T-helper 2 cell treated with Interferon-gamma antibody and Interleukin-4, amounts not matched to agents 5 μg/mL and 100 μg/mL, for 36 hours (primary cell): Measurements from ENCODE around the gene APOBEC3G.
"Not testable (repeated sequence)": the region's sequence is repeated elsewhere in the genome, so short reads cannot be mapped to it uniquely, and the experiment has no call there.

ENCODE experiments used
- DNase-seq: peaks from one replicate; pipeline ENCODE4 v3.0.0; 2021; ENCODE audit warnings: low spot score
- H3K27ac Mint-ChIP-seq: one replicate; pipeline ENCODE4 v1.8.0; 2021; ENCODE audit warnings: mild to moderate bottlenecking, mixed read lengths
- H3K27me3 Mint-ChIP-seq: one replicate; pipeline ENCODE4 v1.8.0; 2021; ENCODE audit warnings: low read depth, mixed read lengths
- H3K36me3 Mint-ChIP-seq: one replicate; pipeline ENCODE4 v1.8.0; 2021; ENCODE audit warnings: low read depth, mixed read lengths
- H3K4me1 Mint-ChIP-seq: one replicate; pipeline ENCODE4 v1.8.0; 2021; ENCODE audit warnings: low read depth, mixed read lengths
- H3K4me3 Mint-ChIP-seq: one replicate; pipeline ENCODE4 v1.8.0; 2022; ENCODE audit warnings: mild to moderate bottlenecking, moderate library complexity, mixed read lengths
- H3K9me3 Mint-ChIP-seq: one replicate; pipeline ENCODE4 v1.8.0; 2021; ENCODE audit warnings: mixed read lengths

Gene APOBEC3G

GRCh38 chr22:39077026-39077840, at the start of gene APOBEC3G:
Gene APOBEC3G, plus strand, starts transcription at chr22:39077275. Its CDS starts 87 bp downstream, at chr22:39077362.
- Mint-ChIP-seq H3K4me3 (peak within 1 kb of the TSS; percentile 95), H3K36me3 (peaks cover 26% of the 10 kb centered on the region), H3K27ac (peak within 1 kb of the TSS; percentile 89), H3K4me1 (peaks cover 31% of the 10 kb centered on the region)
- peak; percentile 70 for DNase-seq
- H3K27me3 Mint-ChIP-seq, H3K9me3 Mint-ChIP-seq: not testable (repeated sequence)

GRCh38 chr22:39027717-39028116, 49.4 kb upstream of the APOBEC3G start:
- peak overlapping the region; percentile 49 for H3K27ac Mint-ChIP-seq
- no peaks in the 10 kb centered on the region for H3K9me3 Mint-ChIP-seq
- no peak overlapping the region for H3K4me3 Mint-ChIP-seq
- peaks cover 30% of the 10 kb centered on the region for H3K36me3 Mint-ChIP-seq
- no peaks in the 10 kb centered on the region for H3K27me3 Mint-ChIP-seq
- H3K4me1 Mint-ChIP-seq: peaks cover 29% of the 10 kb centered on the region
- DNase-seq: no peak

- no peak overlapping the region for H3K4me3 Mint-ChIP-seq
- DNase-seq: no peak
- H3K27ac Mint-ChIP-seq: no peak overlapping the region
- H3K27me3 Mint-ChIP-seq: no peaks in the 10 kb centered on the region
- H3K36me3 Mint-ChIP-seq: peaks cover 34% of the 10 kb centered on the region
- H3K4me1 Mint-ChIP-seq: peaks cover 28% of the 10 kb centered on the region
- H3K9me3 Mint-ChIP-seq: no peaks in the 10 kb centered on the region
Measured at GRCh38 chr22:39028281-39028680, 48.8 kb upstream of the APOBEC3G start.

GRCh38 chr22:39029227-39029626, 47.8 kb upstream of the APOBEC3G start:
- no peak overlapping the region for H3K4me3 Mint-ChIP-seq
- H3K27me3 Mint-ChIP-seq: no peaks in the 10 kb centered on the region
- H3K4me1 Mint-ChIP-seq: peaks cover 23% of the 10 kb centered on the region
- DNase-seq: no peak
- peaks cover 32% of the 10 kb centered on the region for H3K36me3 Mint-ChIP-seq
- no peaks in the 10 kb centered on the region for H3K9me3 Mint-ChIP-seq
- no peak overlapping the region for H3K27ac Mint-ChIP-seq

GRCh38 chr22:39030705-39031104, 46.4 kb upstream of the APOBEC3G start:
- H3K4me3 Mint-ChIP-seq: no peak overlapping the region
- peaks cover 11% of the 10 kb centered on the region for H3K4me1 Mint-ChIP-seq
- no peak for DNase-seq
- peaks cover 21% of the 10 kb centered on the region for H3K36me3 Mint-ChIP-seq
- no peaks in the 10 kb centered on the region for H3K27me3 Mint-ChIP-seq
- H3K9me3 Mint-ChIP-seq: no peaks in the 10 kb centered on the region
- H3K27ac Mint-ChIP-seq: no peak overlapping the region

GRCh38 chr22:39031434-39032295, 45.4 kb upstream of the APOBEC3G start:
- peaks cover 16% of the 10 kb centered on the region for H3K36me3 Mint-ChIP-seq
- H3K4me1 Mint-ChIP-seq, H3K27me3 Mint-ChIP-seq, DNase-seq, H3K27ac Mint-ChIP-seq, H3K9me3 Mint-ChIP-seq, H3K4me3 Mint-ChIP-seq: not testable (repeated sequence)

GRCh38 chr22:39037071-39037470, 40.0 kb upstream of the APOBEC3G start:
- H3K4me3 Mint-ChIP-seq, H3K27me3 Mint-ChIP-seq, DNase-seq, H3K9me3 Mint-ChIP-seq, H3K27ac Mint-ChIP-seq: not testable (repeated sequence)
- Mint-ChIP-seq H3K4me1 (peaks cover 15% of the 10 kb centered on the region), H3K36me3 (peaks cover 14% of the 10 kb centered on the region)

- Mint-ChIP-seq H3K27ac (peak overlapping the region; percentile 76), H3K27me3 (no peaks in the 10 kb centered on the region), H3K4me1 (peaks cover 15% of the 10 kb centered on the region)
Measured at GRCh38 chr22:39039306-39040126, 37.6 kb upstream of the APOBEC3G start.

GRCh38 chr22:39040155-39040537, 36.9 kb upstream of the APOBEC3G start:
- H3K27me3 Mint-ChIP-seq, H3K9me3 Mint-ChIP-seq, H3K36me3 Mint-ChIP-seq, DNase-seq: not testable (repeated sequence)
- Mint-ChIP-seq H3K4me3 (peak overlapping the region; percentile 92), H3K4me1 (peaks cover 15% of the 10 kb centered on the region), H3K27ac (peak overlapping the region; percentile 76)

More at GRCh38 chr22:39039306-39040126, 37.6 kb upstream of the APOBEC3G start:
- Mint-ChIP-seq H3K9me3 (no peaks in the 10 kb centered on the region), H3K4me3 (peak overlapping the region; percentile 92), H3K36me3 (peaks cover 4% of the 10 kb centered on the region)
- DNase-seq: no peak

- not testable (repeated sequence) for H3K9me3 Mint-ChIP-seq, H3K27me3 Mint-ChIP-seq
- peaks cover 15% of the 10 kb centered on the region for H3K4me1 Mint-ChIP-seq
- H3K4me3 Mint-ChIP-seq: peak within 1 kb of the TSS; percentile 92
- H3K27ac Mint-ChIP-seq: peak within 1 kb of the TSS; percentile 86
- H3K36me3 Mint-ChIP-seq: peaks cover 12% of the 10 kb centered on the region
- peak; percentile 67 for DNase-seq
Measured at GRCh38 chr22:39040538-39041296, 36.4 kb upstream of the APOBEC3G start, which contains the start of gene APOBEC3F. Gene APOBEC3F, plus strand, starts transcription at chr22:39040864. Its CDS starts 97 bp downstream, at chr22:39040961.

GRCh38 chr22:39041908-39042307, 35.2 kb upstream of the APOBEC3G start:
- peaks cover 14% of the 10 kb centered on the region for H3K4me1 Mint-ChIP-seq
- peak overlapping the region; percentile 92 for H3K4me3 Mint-ChIP-seq
- no peaks in the 10 kb centered on the region for H3K27me3 Mint-ChIP-seq
- DNase-seq: no peak
- peaks cover 14% of the 10 kb centered on the region for H3K36me3 Mint-ChIP-seq
- H3K9me3 Mint-ChIP-seq: no peaks in the 10 kb centered on the region
- peak overlapping the region; percentile 36 for H3K27ac Mint-ChIP-seq

- not testable (repeated sequence) for H3K9me3 Mint-ChIP-seq, H3K4me3 Mint-ChIP-seq, H3K27me3 Mint-ChIP-seq, H3K27ac Mint-ChIP-seq, DNase-seq
- H3K36me3 Mint-ChIP-seq: peaks cover 16% of the 10 kb centered on the region
- peaks cover 10% of the 10 kb centered on the region for H3K4me1 Mint-ChIP-seq
Measured at GRCh38 chr22:39043063-39043462, 34.0 kb upstream of the APOBEC3G start.

GRCh38 chr22:39045136-39045535, 31.9 kb upstream of the APOBEC3G start:
- H3K4me3 Mint-ChIP-seq, H3K4me1 Mint-ChIP-seq, H3K27me3 Mint-ChIP-seq, H3K27ac Mint-ChIP-seq, DNase-seq, H3K9me3 Mint-ChIP-seq: not testable (repeated sequence)
- H3K36me3 Mint-ChIP-seq: peaks cover 16% of the 10 kb centered on the region
